ENCODE measurements around the gene TDO2.

DNA sequence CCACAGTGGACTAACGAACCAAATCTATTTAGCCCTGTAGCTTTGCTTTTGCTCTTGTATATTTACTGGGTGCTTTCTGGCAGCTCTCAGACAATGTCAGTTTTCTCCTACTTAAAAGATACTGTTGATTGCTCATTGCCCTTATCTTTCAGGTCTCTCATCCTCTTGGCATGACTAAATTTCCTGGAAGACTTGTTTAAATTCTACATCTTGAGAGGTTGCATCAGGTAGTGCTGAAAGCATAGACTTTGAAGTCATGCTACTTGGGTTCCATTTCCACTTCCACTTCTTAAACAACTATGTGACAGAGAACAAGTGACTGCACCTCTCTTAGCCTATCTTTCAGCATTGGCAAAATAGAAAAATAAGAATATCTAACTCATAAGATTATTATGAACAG is 8.4 kb downstream of the TDO2 start:
- TF ChIP-seq SP1 (IDR thresholded peaks at IDR 0.05), result no peak
- no peak for TF ChIP-seq NFRKB (IDR thresholded peaks at IDR 0.05)
- TF ChIP-seq SUZ12 (IDR thresholded peaks at IDR 0.05), result no peak
- no peak for TF ChIP-seq TARDBP (IDR thresholded peaks at IDR 0.05)
- TF ChIP-seq BHLHE40 (IDR thresholded peaks at IDR 0.05; ENCODE audit: borderline replicate concordance), result no peak
- TF ChIP-seq ARNT (IDR thresholded peaks at IDR 0.05), result no peak
- TF ChIP-seq FOXA1 (IDR thresholded peaks at IDR 0.05), result no peak
- TF ChIP-seq L3MBTL2 (conservative IDR thresholded peaks at IDR 0.05), result no peak
- no peak for TF ChIP-seq FOXM1 (IDR thresholded peaks at IDR 0.05; ENCODE audit: borderline replicate concordance)
